Stimulated activated CD8-positive, alpha-beta memory T cell treated with anti-CD3 and anti-CD28 coated beads, Interleukin-15, amount 100 ng/mL, for 1 hour (primary cell): ENCODE data around the gene ZHX3.
"Not testable (repeated sequence)": the region's sequence is repeated elsewhere in the genome, so short reads cannot be mapped to it uniquely, and the experiment has no call there.

Source experiments
- DNase-seq: peaks from one replicate; pipeline ENCODE4 v3.0.0-alpha.2; 2020; ENCODE audit warnings: low read depth

The ZHX3 gene

DNA sequence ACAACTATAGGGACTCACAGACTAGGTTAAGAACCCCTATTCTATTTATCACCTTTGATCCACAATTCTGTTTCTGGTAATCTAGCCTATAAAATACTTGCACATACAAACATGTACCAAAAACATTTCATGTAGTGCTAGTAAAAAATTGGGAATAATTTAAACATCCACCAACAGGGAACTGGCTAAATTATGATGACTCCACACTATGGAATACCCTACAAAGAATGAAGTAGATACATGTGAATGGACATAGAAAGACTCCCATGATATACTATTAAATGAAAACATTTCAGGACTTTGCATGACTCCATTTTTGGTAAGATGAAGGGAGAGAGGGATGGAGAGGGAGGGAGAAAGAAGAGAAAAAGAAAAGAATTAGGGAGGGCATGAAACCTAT, 58.2 kb downstream of the ZHX3 start:
- DNase-seq, result no peak

DNA sequence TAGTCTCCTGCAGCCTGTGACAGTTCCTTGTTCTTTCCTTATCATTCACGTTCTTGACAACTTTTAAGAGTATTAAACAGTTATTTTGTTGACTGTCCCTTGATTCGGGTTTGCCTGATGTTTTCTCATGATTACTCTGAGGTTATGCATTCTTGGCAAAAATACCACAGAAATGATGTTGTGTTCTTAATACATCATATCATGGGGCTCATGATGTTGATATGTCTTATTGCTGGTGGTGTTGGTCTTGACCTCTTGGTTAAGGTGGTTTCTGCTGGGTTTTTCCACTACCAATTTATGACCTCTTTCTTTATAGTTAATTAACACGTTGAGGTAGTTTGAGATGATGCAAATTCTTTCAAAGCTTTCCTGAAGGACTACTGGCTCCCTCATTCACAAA, 59.1 kb downstream of the ZHX3 start:
- DNase-seq, result no peak

DNA sequence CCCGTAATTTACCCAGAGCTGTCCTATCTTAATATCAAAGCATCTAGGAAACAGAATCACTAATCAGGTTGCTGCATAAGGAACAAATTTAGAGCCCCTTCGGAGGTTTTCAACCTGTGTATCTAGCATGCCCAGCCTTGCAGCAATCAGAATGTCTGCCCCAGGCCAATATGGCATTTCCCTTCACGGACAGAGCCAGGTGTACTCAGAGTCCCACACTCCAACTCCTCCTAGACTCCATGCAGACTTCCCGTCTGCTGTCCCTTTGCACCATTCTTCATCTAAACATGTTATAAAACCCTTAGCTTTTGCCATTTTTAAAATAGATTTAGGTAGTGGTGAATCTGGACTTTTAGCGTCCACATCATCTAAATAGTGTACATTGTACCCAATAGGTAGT, 61.0 kb downstream of the ZHX3 start:
- no peak for DNase-seq

DNA sequence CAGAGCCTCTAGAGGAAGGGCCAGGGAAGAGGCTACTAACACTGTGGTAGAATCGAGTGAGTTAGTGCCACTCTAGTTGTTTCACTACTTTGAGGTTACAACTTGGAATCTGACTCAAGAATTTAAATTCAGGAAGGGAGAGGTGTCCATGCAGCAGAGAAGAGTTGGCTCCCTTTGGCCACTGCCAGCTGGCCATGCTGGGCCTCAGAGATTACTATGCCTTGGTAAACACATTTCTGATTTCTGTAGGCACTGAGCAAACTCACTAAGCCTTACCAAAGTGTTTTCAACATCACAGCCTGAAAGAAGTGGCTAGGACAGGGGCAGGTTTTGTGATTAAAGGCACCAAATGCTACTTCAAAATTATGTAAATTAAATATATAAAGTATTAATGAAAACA, 61.9 kb downstream of the ZHX3 start:
- DNase-seq, result no peak

DNA sequence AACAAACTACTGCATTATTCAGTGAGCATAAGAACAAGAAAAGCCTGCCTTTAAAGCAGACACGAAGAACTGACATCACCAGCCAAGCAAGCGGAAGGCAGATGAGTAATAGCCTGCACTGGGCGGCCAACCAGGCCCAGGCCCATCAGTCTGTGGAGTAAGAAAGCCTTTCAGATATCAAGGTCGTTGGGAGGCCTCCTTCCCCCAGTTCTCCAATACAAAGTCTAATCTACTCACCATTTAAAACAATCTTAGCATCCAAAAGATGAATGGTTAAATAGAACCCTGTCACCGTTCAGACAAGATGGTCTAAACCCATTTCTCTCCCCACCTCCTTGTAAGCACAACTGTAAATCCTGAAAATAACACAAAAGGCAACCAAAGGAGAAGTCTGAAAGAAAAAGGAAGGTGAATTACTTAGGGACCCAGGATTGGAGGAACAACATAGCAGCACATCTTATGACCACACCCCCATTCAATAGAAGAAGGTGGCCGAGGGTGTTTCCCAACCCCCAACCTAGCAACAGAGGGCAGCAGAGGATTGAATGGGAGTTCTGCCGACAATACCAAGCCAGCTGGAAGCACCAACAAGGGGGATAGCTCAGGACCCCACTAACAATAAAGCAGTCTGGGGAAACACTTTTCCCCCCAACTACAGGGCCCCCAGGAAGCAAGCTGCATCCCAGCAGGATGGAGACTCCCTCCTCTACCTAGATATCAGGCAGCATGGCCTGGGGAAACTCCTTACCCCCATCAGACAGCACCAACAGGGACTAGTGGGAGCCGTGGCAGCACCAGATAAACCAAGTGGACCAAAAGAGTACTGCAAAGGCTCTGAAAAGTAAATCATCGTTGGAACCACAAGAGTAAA, 67.9 kb downstream of the ZHX3 start:
- no peak for DNase-seq

DNA sequence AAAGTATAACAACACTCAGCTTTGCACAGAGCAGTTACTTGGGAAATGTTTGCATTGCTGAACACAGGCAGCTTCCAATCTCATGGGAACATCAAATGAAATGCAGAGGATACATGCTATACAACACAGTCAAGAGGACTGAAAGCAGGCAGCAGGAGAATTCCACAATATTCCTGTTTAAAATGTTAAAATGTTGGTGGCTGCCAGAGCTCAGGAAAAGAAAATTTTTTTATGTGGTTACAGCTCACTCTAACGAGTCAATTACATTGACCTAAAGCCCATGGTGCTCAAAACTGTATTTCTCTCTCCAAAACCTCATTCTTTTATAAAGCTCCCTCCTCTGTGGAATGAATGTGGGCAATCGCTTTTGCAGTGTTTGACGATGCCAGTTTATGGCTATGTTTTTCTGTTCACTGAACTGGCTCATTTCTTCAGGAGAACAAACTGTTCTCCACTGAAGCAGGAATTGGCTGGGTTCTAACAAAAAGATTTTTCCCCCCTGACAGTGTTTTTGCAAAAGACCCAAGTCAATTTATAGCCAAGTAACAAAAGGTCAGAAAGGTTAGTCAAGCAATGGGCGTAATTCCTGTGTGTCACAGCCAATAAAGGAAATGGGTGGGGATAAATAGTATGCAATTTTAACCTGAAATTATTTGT, 69.0 kb downstream of the ZHX3 start:
- no peak for DNase-seq

DNA sequence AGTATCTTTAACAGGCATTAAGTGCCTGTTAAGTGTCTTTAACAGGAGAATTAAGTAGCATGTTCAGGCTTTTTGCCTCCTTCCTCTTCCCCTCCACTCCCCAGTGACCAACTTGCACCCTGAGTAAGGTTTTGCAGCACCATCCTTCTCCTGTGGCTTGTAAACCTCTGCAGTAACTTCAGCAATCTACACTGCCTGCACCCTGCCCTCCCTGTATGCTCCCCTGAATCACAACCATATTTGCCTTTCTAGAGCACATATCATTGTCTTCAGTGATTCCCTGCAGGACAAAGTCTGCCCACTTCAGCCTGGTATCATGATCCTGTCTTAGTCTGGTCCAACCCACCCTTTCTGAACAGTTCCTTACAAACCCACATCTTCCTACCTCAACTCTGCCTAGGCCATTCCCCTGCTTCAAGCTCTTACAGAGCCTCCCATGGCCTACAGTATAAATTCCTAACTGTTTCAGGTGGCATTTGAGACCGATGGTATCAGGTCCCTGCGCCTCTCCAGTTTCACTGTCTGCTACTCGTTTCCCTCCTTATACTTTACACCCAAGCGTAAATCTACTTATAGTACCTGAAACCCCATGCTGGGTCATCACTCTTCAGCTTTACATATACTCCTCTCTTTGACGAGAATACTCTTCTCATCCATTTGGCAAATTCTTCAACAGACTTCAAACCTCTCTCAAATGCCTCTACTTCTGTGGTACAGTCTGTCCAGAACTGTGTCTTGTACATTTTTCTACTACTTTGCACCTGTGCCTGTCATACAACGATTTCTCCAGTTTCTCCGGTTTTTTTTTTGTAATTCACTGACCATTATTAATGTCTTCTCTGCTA, 69.8 kb downstream of the ZHX3 start:
- no peak for DNase-seq

DNA sequence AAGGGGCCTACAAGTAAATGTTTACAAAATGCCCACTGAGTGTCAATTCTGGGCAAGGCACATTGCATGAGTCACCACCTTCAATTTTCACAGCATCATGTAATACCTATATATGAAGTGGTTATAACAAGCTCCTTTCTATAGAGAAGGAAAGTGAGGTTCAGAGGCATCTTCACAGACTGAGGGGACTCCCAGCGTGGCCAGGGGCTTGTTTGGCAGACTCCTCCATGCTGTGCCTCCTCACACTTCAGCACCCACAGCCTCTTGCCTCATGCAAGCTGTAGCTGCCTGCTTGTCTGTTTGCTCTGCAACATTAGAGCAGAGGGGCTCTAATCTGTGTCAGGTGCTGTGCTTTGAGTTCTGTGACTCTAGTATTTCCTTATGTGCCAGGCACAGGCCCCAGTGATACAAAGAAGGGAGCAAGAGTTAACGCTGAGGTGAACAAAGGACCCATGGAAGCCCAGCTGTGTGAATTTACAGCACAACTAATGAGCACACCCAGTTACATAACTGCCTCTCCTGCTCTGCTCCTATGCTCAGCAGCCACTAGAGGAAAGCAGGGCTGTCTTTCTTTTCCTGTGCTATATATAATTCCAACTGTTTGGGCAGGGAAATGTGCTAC, 72.3 kb downstream of the ZHX3 start:
- no peak for DNase-seq

DNA sequence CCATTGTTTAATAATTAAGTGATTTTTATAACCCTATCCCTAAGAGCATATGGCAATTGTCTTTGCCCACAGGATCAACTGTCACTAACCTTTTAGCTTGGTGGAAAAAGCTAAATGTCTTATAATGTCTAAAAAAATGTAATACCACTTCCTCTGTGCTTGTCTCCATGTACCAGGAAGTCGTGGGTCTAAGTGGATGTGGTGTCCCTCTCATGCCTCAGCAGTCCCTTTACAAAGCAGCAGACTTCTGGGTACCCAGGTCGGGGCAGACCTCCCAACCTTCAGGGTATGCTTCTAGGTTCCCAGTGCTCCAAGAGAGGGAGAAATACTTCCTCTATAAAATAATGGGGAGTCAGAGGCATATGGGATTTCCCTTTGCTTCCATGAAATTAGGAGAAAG, 74.7 kb downstream of the ZHX3 start:
- no peak for DNase-seq

DNA sequence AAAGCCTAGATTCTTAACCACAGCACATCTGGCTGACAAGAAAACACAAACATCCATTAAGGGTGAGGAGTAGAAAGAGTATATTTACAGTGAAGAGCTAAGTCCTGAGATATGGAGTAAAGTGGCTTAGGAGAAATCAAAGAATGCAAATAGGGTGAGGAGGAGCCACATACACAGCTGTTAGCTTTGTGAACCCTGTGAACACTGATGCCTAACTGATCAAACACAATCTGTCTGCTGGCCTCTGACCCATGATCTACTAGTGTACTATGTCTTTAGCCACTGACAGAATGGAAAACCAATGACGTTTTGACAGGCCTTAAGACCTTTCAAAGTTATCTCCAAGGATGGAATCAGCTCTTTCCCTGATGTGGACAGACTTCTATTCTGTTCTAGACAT, 75.2 kb downstream of the ZHX3 start:
- no peak for DNase-seq

DNA sequence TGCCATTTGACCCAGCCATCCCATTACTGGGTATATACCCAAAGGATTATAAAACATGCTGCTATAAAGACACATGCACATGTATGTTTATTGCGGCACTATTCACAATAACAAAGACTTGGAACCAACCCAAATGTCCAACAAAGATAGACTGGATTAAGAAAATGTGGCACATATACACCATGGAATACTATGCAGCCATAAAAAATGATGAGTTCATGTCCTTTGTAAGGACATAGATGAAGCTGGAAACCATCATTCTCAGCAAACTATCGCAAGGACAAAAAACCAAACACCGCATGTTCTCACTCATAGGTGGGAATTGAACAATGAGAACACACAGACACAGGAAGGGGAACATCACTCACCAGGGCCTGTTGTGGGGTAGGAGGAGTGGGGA, 80.3 kb downstream of the ZHX3 start:
- DNase-seq, result not testable (repeated sequence)

DNA sequence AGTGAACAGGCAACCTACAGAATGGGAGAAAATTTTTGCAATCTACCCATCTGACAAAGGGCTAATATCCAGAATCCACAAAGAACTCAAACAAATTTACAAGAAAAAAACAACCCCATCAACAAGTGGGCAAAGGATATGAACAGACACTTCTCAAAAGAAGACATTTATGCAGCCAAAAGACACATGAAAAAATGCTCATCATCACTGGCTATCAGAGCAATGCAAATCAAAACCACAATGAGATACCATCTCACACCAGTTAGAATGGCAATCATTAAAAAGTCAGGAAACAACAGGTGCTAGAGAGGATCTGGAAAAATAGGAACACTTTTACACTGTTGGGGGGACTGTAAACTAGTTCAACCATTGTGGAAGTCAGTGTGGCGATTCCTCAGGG, 80.7 kb downstream of the ZHX3 start:
- not testable (repeated sequence) for DNase-seq

DNA sequence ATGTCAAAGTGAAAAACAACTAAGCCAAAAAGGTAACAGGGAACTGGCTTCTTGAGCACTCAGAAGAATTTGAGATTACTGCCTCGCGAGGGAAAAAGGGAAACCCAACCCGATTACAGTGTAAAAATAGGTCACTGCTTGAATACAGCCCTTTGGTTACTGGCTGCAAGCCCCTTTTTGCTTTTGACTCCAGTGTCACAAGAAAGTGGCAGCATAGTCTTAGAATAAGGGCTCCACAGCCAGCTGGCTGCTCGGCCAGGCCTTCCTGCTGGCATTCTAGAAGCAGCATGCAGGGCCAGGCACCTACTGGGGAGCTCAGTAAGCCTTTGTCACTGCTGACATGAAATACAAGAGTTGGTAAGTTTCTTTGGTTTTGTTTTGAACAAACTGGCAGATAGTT, 83.0 kb downstream of the ZHX3 start:
- DNase-seq, result no peak

DNA sequence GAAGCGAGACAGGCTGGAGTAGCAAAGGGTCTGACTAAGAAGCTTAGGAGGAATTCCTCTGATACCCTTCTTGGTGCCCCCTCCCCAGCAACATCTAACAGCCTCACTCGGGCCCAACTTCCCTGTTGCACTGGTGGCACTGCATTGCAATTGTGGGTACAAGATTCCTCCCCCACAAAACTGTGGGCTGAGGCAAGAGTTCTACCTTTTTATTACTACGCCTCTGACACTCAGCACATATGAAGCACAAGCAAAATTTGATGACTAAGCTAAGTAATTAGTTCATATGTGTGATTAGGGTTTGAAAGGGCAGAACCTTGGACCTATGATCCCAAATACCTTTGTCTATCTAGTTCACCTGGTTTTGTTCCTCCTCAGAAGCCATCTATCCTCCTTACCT, 83.5 kb downstream of the ZHX3 start:
- no peak for DNase-seq

DNA sequence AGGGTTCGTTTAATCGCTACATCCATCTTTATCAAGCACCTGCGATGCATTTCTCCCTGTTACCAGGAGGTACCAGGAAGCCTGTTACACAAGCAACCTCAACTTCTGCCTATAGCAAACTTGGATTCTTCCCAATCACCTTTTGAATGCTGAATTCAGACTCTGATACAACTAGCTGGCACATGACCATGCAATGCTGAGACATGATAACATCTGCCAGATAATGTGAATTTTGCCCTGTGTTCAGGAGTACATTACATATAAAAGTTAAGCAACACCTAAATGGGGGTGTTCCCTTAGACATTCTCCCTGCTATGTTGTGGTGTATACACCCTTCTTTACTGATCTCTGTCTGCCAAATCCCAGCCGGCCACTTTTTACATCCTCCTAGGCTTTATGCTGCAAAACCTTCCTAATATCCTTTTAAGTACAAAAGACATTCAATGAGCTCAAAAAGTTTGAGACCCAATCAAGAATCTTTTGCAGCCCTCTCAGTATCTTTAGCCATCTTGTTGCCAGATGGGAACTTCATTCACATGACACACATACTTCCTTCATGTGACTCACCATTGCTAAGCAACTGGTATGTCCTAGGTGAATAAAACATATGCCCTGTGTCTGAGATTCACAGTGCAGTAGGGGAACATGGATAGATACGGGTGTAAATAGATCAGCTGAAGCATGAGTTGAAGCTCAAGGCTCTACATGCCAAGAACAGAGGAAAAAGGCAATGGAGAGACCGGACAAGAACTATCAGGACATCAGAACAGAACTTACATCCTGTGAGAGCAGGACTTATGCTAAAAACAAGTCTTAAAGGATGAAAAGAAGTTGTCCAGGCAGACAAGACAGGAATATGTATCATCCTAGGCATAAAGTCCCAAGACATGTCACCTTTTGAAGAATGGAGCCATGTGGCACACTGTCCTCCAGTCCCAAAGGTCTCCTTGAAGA, 84.3 kb downstream of the ZHX3 start:
- DNase-seq, result no peak

DNA sequence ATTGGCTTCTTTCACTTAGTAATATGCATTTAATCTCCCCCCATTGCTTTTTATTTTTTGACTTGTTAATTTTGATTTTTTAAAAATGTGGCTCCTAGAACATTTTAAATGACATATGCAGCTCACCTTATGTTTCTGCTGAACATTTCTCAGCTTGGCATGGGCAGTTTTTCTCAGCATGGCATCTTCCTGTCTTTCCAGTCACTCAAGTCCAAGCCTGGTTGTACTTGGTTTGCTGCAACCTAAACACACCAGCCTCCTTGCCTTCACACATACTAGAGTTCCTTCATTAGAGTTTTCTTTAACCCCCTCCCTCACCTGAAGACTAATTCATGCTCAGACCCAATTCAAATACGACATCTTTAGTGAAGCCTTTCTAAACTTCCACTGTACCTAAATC, 86.4 kb downstream of the ZHX3 start:
- DNase-seq, result no peak

DNA sequence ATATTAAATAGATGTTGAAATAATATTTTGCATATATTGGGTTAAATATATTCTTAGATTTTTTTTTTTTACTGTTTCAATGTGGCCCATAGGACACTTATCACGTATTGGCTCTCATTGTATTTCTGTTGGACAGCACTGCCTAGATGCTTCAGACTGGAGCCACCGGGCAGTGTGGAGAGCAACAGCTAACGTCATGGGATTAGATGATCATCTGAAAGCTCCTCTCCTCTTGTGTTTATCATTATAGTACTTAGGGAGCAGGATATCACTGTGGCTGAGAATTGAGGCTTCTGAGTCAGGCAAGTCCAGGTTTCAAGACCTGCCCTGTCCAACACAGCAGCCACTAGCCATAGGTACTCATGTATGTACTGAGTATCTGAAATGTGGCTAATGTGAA, 87.4 kb downstream of the ZHX3 start:
- no peak for DNase-seq

DNA sequence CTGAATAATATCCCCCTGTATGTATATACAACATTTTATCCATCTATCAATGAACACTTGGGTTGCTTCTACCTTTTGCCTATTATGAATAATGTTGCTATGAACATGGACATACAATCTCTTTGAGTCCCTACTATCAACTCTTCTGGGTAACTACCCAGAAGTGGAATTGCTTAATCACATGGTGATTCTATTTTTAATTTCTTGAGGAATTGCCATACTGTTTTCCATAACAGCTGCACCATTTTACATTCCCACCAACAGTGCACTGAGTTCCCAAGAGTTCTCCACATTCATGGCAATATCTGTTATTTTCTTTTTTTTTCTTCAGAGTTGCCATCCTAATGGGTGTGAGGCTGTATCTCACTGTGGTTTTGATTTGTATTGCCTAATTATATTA, 88.3 kb downstream of the ZHX3 start:
- no peak for DNase-seq

DNA sequence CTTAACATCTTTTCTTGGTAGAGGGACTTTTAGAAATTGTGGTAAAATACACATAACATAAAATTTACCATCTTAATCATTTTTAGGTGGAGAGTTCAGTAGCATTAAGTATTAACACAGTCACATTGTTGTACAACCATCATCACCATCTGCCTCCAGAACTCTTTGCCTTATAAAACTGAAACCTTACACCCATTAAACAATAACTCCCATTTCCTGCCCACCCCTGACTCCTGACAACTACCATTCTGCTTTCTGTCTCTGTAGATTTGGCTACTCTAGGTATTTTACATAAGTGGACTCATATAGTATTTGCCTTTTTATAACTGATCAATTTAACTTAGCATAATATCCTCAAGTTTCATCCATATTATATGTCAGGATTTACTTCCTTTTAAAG, 88.7 kb downstream of the ZHX3 start:
- DNase-seq, result no peak

DNA sequence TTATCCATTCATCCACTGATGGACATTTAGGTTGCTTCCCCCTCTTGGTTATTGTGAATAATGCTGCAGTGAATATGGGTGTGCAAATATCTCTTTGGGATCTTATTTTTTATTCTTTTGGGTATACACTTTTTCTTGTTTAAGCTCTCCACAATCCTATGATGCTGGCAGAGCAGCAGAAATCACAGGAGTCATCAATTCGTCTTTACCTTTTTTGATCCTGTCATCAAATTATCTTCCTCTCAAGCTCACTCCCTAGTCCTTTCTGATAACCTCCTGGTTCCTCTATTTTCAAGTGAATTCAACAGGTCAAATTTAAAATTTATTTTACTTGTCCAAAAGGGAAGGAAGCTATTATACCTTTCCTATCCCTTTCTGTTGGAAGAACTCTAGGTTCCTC, 91.1 kb downstream of the ZHX3 start:
- no peak for DNase-seq

DNA sequence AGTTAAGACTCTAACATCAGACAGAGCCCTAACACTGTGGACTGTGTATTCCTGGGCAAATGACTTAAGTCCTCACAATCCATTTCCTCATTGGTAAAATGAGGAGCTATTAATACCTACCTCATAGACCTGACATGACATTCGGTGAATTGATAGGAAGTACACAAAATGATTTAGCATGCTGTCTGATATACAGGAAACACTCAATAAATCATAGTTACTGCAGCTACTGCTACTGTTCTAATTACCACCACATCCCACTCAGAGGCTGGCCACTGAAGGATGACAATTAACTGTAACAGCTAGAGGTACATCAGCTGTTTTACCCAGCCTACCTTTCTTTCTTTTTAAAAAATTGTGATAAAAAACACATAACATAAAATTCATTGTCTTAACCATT, 92.4 kb downstream of the ZHX3 start:
- no peak for DNase-seq
